ENCODE results near the gene ITGAD. TPM values are rescaled to one million over a fixed set of nuclear protein-coding genes. Genes with fewer than 3 reads are reported as not detected.

Gene ITGAD
- total RNA-seq, 1 experiment from 2014 or later: not detected

DNA sequence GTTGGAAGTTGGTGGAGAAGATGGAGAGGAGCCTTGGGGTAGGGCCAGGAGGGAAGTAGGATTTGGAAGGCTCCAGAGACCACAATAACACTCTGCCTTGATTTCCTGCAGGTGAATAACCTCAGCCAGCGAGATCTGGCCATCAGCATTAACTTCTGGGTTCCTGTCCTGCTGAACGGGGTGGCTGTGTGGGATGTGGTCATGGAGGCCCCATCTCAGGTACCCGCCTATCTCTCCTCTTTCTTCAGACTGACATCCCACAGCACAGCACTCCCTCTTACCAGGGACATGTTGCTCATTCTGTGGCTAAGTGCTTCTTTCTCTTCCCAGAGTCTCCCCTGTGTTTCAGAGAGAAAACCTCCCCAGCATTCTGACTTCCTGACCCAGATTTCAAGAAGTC lies 30.1 kb downstream of the ITGAD start:
- Histone ChIP-seq H2BK120ac (ENCODE audit: low read depth, low read length, poor library complexity, severe bottlenecking) (no peak overlapping the region), H3K56ac (ENCODE audit: insufficient read length, low read depth, low read length) (no peak overlapping the region), H3K23me2 (ENCODE audit: insufficient read length, low read depth, low read length, poor library complexity, severe bottlenecking) (no peaks in the 10 kb centered on the region), H3K9me3 (ENCODE audit: control insufficient read depth, low read depth, low read length) (no peaks in the 10 kb centered on the region), H3K4ac (ENCODE audit: low read depth, low read length) (no peak overlapping the region), H3K18ac (ENCODE audit: insufficient read length, low read depth, low read length) (no peak overlapping the region), H3K9ac (ENCODE audit: extremely low read depth, insufficient read length, low read length) (no peak overlapping the region), H4K5ac (ENCODE audit: insufficient read length, low read depth, low read length) (no peak overlapping the region), H3K14ac (ENCODE audit: insufficient read depth, low read length) (no peak overlapping the region), H3K79me2 (ENCODE audit: insufficient read depth, low read length) (no peaks in the 10 kb centered on the region), H3K23ac (ENCODE audit: insufficient read length, low read depth, low read length) (no peak overlapping the region), H2AK5ac (ENCODE audit: insufficient read length, low read length) (no peak overlapping the region), H4K8ac (replicated peaks; ENCODE audit: insufficient read length, low read depth, low read length) (no peak overlapping the region), H3K27ac (ENCODE audit: insufficient read length, low read depth, low read length) (no peak overlapping the region), H2BK5ac (ENCODE audit: insufficient read length, low read length) (no peak overlapping the region), H2BK20ac (ENCODE audit: low read depth, low read length, poor library complexity, severe bottlenecking) (no peak overlapping the region), H2AFZ (ENCODE audit: low read length) (no peak overlapping the region), H4K20me1 (ENCODE audit: control insufficient read depth, insufficient read depth, insufficient read length) (no peaks in the 10 kb centered on the region), H4K91ac (ENCODE audit: insufficient read length, low read depth, low read length) (no peak overlapping the region), H3K79me1 (ENCODE audit: insufficient read depth, low read depth, low read length, poor library complexity, severe bottlenecking) (no peaks in the 10 kb centered on the region), H3K4me2 (ENCODE audit: insufficient read depth, insufficient read length, low read length) (no peak overlapping the region), H3T11ph (ENCODE audit: low read length) (no peak overlapping the region), H3K4me1 (ENCODE audit: insufficient read depth, low read length) (no peaks in the 10 kb centered on the region), H3K27me3 (ENCODE audit: insufficient read depth, low read length) (peaks cover 8% of the 10 kb centered on the region; the same call in 1 of the 2 replicates), H2BK15ac (ENCODE audit: low read depth, low read length) (no peak overlapping the region), H2BK12ac (ENCODE audit: insufficient read length, low read depth, low read length) (no peak overlapping the region)
- Mint-ChIP-seq H3K27me3 (ENCODE audit: low read depth) (peaks cover 18% of the 10 kb centered on the region), H3K4me3 (no peak overlapping the region), H3K36me3 (ENCODE audit: insufficient read depth in 1 of 3, low read depth in 3 of 3) (no peaks in the 10 kb centered on the region), H3K9me3 (no peaks in the 10 kb centered on the region; a peak in 3 of 5 replicates), H3K4me1 (no peaks in the 10 kb centered on the region), H3K27ac (no peak overlapping the region)
- TF ChIP-seq, protein P1, sequence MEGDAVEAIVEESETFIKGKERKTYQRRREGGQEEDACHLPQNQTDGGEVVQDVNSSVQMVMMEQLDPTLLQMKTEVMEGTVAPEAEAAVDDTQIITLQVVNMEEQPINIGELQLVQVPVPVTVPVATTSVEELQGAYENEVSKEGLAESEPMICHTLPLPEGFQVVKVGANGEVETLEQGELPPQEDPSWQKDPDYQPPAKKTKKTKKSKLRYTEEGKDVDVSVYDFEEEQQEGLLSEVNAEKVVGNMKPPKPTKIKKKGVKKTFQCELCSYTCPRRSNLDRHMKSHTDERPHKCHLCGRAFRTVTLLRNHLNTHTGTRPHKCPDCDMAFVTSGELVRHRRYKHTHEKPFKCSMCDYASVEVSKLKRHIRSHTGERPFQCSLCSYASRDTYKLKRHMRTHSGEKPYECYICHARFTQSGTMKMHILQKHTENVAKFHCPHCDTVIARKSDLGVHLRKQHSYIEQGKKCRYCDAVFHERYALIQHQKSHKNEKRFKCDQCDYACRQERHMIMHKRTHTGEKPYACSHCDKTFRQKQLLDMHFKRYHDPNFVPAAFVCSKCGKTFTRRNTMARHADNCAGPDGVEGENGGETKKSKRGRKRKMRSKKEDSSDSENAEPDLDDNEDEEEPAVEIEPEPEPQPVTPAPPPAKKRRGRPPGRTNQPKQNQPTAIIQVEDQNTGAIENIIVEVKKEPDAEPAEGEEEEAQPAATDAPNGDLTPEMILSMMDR (conservative IDR thresholded peaks at IDR 0.05): no peak
- no peak for DNase-seq
- WGBS (ENCODE audit: extremely low coverage, insufficient read length, low lambda C conversion rate): no CpG with 5 or more reads among the region's 3 CpGs

Data from H9 (cell line).